ENCODE data around the gene SORCS2.

The SORCS2 gene

GRCh38 chr4:7248857-7249256 is 56.5 kb downstream of the SORCS2 start:
- DNase-seq, result no peak

GRCh38 chr4:7251321-7251720 is 59.0 kb downstream of the SORCS2 start:
- DNase-seq, result no peak

GRCh38 chr4:7252051-7252450 is 59.7 kb downstream of the SORCS2 start:
- no peak for DNase-seq

- DNase-seq, result no peak
Observed at GRCh38 chr4:7252510-7253340, 60.4 kb downstream of the SORCS2 start.

- DNase-seq, result no peak
Observed at GRCh38 chr4:7253341-7253700, 61.0 kb downstream of the SORCS2 start.

- no peak for DNase-seq
Observed at GRCh38 chr4:7253837-7254236, 61.5 kb downstream of the SORCS2 start.

GRCh38 chr4:7254736-7255487 is 62.6 kb downstream of the SORCS2 start:
- DNase-seq, result no peak

GRCh38 chr4:7255488-7255881 is 63.1 kb downstream of the SORCS2 start:
- DNase-seq, result no peak

- no peak for DNase-seq
Observed at GRCh38 chr4:7255996-7256395, 63.7 kb downstream of the SORCS2 start.

GRCh38 chr4:7256984-7257810 is 64.9 kb downstream of the SORCS2 start:
- no peak for DNase-seq

- DNase-seq, result no peak
Observed at GRCh38 chr4:7259039-7259438, 66.7 kb downstream of the SORCS2 start.

- no peak for DNase-seq
Observed at GRCh38 chr4:7260569-7260968, 68.2 kb downstream of the SORCS2 start.

GRCh38 chr4:7261087-7261486 is 68.7 kb downstream of the SORCS2 start:
- DNase-seq, result no peak

GRCh38 chr4:7261536-7261935 is 69.2 kb downstream of the SORCS2 start:
- DNase-seq, result no peak

- DNase-seq, result no peak
Observed at GRCh38 chr4:7262134-7262533, 69.8 kb downstream of the SORCS2 start.

- no peak for DNase-seq
Observed at GRCh38 chr4:7263166-7263565, 70.8 kb downstream of the SORCS2 start.

- no peak for DNase-seq
Observed at GRCh38 chr4:7264694-7265093, 72.4 kb downstream of the SORCS2 start.

- no peak for DNase-seq
Observed at GRCh38 chr4:7266525-7267292, 74.4 kb downstream of the SORCS2 start.

GRCh38 chr4:7267829-7268228 is 75.5 kb downstream of the SORCS2 start:
- DNase-seq, result no peak

GRCh38 chr4:7268941-7269340 is 76.6 kb downstream of the SORCS2 start:
- DNase-seq, result no peak

- DNase-seq, result no peak
Observed at GRCh38 chr4:7270121-7270520, 77.8 kb downstream of the SORCS2 start.

GRCh38 chr4:7272404-7272803 is 80.1 kb downstream of the SORCS2 start:
- no peak for DNase-seq
